Measurements from ENCODE around the gene ZC3H8. TPM values are rescaled to one million over a fixed set of nuclear protein-coding genes. Genes with fewer than 3 reads are reported as not detected.
"Not testable (repeated sequence)": the region's sequence is repeated elsewhere in the genome, so short reads cannot be mapped to it uniquely, and the experiment has no call there.

The ZC3H8 gene
- total RNA-seq, 2 donors from 2014 or later = 14.1 to 34.7 TPM

DNA sequence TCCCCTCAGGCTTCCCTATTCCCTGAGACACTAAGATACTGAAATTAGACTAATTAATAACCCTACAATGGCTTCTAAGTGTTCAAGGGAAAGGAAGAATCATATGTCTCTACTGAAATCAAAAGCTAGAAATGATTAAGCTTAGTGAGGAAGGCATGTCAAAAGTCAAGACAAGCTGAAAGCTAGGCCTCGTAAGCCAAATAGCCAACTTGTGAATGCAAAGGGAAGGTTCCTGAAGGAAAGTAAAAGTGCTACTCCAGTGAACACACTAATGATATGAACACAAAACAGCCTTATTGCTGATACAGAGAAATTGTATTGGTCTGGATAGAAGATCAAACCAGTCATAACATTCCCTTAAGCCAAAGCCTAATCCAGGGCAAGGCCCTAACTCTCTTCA is 10.0 kb downstream of the ZC3H8 start:
- Mint-ChIP-seq H3K36me3 (no peaks in the 10 kb centered on the region), H3K27ac (no peak overlapping the region), H3K27me3 (no peaks in the 10 kb centered on the region), H3K9me3 (no peaks in the 10 kb centered on the region), H3K4me1 (ENCODE audit: low read depth in 2 of 2) (no peaks in the 10 kb centered on the region), H3K4me3 (no peak overlapping the region)
- no peak for ATAC-seq
- no peak for DNase-seq (ENCODE audit: low spot score)

DNA sequence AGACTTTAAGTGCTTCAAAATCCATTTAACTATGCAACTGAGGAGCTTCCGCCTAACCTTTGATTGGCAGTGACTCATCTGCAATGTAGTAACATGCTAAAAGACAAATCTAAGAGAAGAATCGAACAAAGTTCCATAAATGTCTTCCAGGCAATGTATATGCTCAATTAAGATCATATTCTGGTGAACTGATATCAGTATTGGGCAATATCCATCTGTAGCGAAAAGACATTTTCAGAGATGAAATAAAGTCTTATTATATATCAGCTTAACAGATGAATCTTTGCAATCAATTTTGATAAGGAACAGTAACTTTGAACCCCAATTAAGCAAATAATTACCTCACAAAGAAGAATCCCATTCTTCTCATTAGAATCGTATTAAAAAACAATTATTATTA is 11.6 kb downstream of the ZC3H8 start:
- H3K9me3 Mint-ChIP-seq = no peaks in the 10 kb centered on the region
- H3K27ac Mint-ChIP-seq = no peak overlapping the region
- DNase-seq (ENCODE audit: low spot score) (no peak), ATAC-seq (no peak)
- no peak overlapping the region for H3K4me3 Mint-ChIP-seq
- no peaks in the 10 kb centered on the region for H3K4me1 Mint-ChIP-seq (ENCODE audit: low read depth in 2 of 2)
- H3K27me3 Mint-ChIP-seq = no peaks in the 10 kb centered on the region
- no peaks in the 10 kb centered on the region for H3K36me3 Mint-ChIP-seq

DNA sequence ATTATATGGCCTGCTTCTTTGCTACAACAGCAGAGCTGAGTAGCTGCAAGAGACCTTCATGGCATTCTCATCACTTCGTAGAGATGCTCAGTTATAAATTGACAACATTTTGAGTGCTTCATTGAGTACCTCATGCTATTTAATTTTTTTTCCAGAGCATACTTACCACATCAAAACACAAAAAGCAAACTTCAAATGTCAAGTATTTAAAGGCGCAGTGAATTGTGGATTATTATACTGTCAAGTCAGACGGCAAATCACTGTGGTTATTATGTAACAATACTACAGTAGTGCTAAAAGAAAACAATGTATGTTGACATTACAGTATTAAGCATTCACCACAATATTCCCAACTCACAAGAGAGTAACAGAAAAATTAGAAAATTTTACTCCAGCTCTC is 12.5 kb downstream of the ZC3H8 start:
- DNase-seq (ENCODE audit: low spot score) = no peak
- H3K4me1 Mint-ChIP-seq (ENCODE audit: low read depth in 2 of 2) = no peaks in the 10 kb centered on the region
- no peaks in the 10 kb centered on the region for H3K36me3 Mint-ChIP-seq
- H3K27ac Mint-ChIP-seq = no peak overlapping the region
- H3K4me3 Mint-ChIP-seq = no peak overlapping the region
- H3K9me3 Mint-ChIP-seq = no peaks in the 10 kb centered on the region
- no peaks in the 10 kb centered on the region for H3K27me3 Mint-ChIP-seq
- no peak for ATAC-seq

DNA sequence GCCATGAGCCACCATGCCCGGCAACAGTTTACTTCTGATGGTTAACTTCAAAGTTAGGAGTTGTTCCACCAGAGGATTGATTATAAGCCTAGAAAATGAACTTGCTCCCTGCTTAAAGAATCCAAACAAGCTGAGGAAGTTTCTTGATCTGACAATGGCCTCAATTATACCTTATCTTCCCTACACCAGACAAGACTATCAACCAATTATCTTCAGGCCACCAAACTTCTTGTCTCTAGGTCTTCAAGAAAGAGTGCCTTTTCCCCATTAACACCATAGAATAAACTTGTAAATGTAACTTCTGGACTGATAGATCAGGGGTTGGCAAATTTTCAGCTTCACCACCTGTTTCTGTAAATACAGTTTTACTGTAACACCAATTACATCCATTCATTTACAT is 15.0 kb downstream of the ZC3H8 start:
- Mint-ChIP-seq H3K36me3 (no peaks in the 10 kb centered on the region), H3K4me3 (no peak overlapping the region), H3K27ac (no peak overlapping the region), H3K9me3 (no peaks in the 10 kb centered on the region), H3K27me3 (no peaks in the 10 kb centered on the region), H3K4me1 (ENCODE audit: low read depth in 2 of 2) (no peaks in the 10 kb centered on the region)
- DNase-seq (ENCODE audit: low spot score) (no peak), ATAC-seq (no peak)

DNA sequence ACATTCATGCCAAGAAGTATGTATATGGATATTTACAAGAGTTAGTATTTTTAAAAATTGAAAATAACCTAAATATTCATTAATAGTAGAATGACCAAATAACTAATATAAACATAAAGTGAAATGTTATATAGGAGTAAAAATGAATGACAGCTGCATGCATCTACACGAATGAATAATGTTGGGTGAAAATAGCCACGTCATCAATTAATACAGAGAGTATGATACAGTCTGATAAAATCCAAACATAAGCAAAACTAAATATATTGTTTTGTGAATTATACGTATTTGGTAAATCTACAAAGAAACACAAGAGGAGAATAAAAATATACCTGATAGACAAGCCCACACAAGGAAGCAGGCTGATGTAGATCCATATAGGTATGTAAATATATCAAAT is 24.5 kb downstream of the ZC3H8 start:
- DNase-seq (ENCODE audit: low spot score) = no peak
- no peak overlapping the region for H3K4me3 Mint-ChIP-seq
- ATAC-seq = no peak
- H3K27ac Mint-ChIP-seq = no peak overlapping the region
- H3K27me3 Mint-ChIP-seq = no peaks in the 10 kb centered on the region
- peaks cover 6% of the 10 kb centered on the region for H3K36me3 Mint-ChIP-seq
- H3K9me3 Mint-ChIP-seq = no peaks in the 10 kb centered on the region
- no peaks in the 10 kb centered on the region for H3K4me1 Mint-ChIP-seq (ENCODE audit: low read depth in 2 of 2)

DNA sequence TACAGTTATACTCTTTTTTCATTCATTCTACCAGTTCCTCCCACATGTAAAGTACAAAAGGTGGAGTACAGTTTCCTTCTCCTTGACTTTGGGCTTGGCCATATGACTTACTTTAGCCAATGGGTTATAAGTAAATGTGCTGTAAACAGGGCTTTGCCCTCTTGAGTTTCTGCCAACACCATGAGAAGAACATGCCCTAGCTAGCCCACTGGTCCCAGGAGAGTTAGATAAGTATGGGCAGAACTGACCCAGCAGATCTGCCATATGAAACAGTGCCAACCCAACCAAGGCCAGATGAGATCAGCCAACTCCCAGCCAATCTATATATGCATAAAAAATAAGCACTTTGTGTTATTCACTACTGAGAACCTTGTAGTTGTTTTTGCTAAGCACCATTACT is 25.5 kb downstream of the ZC3H8 start:
- DNase-seq (ENCODE audit: low spot score) (no peak), ATAC-seq (no peak)
- H3K36me3 Mint-ChIP-seq = peaks cover 6% of the 10 kb centered on the region
- no peak overlapping the region for H3K4me3 Mint-ChIP-seq
- no peaks in the 10 kb centered on the region for H3K4me1 Mint-ChIP-seq (ENCODE audit: low read depth in 2 of 2)
- H3K9me3 Mint-ChIP-seq = no peaks in the 10 kb centered on the region
- H3K27me3 Mint-ChIP-seq = no peaks in the 10 kb centered on the region
- no peak overlapping the region for H3K27ac Mint-ChIP-seq

DNA sequence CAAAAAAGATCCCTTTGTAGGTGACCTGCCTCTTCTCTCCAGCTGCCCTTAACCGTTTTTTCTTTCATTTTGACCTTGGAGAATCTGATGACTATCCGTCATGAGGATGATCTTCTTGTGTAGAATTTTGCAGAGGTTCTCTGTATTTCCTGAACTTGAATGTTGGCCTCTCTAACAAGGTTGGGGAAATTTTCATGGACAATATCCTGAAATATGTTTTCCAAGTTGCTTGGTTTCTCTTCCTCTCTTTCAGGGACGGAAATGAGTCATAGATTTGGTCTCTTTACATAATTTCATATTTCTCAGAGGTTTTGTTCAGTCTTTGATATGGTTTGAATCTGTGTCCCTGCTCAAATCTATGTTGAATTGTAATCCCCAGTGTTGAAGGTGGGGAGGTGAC is 34.0 kb downstream of the ZC3H8 start:
- H3K4me3 Mint-ChIP-seq = no peak overlapping the region
- H3K27ac Mint-ChIP-seq = no peak overlapping the region
- H3K4me1 Mint-ChIP-seq (ENCODE audit: low read depth in 2 of 2) = no peaks in the 10 kb centered on the region
- peaks cover 28% of the 10 kb centered on the region for H3K36me3 Mint-ChIP-seq
- peaks cover 4% of the 10 kb centered on the region for H3K9me3 Mint-ChIP-seq
- no peak for DNase-seq (ENCODE audit: low spot score)
- ATAC-seq = no peak
- no peaks in the 10 kb centered on the region for H3K27me3 Mint-ChIP-seq

DNA sequence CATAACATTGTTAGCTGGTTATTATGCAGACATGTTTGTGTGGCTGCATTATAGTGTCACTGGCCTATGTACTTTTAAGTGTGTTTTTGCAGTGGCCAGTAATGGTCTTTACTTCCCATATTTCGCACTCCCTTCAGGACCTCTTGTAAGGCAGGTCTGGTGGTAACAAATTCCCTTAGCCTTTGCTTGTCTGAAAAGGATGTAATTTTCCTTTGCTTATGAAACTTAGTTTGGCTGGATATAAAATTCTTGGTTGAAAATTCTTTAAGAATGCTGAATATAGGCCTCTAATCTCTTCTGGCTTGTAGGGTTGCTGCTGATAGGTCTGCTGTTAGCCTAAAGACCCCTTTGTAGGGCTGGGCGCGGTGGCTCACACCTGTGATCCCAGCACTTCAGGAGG is 34.7 kb downstream of the ZC3H8 start:
- no peak overlapping the region for H3K4me3 Mint-ChIP-seq
- H3K9me3 Mint-ChIP-seq = peaks cover 4% of the 10 kb centered on the region
- DNase-seq (ENCODE audit: low spot score) (no peak), ATAC-seq (no peak)
- H3K36me3 Mint-ChIP-seq = peaks cover 29% of the 10 kb centered on the region
- H3K27me3 Mint-ChIP-seq = no peaks in the 10 kb centered on the region
- no peak overlapping the region for H3K27ac Mint-ChIP-seq
- H3K4me1 Mint-ChIP-seq (ENCODE audit: low read depth in 2 of 2) = no peaks in the 10 kb centered on the region

DNA sequence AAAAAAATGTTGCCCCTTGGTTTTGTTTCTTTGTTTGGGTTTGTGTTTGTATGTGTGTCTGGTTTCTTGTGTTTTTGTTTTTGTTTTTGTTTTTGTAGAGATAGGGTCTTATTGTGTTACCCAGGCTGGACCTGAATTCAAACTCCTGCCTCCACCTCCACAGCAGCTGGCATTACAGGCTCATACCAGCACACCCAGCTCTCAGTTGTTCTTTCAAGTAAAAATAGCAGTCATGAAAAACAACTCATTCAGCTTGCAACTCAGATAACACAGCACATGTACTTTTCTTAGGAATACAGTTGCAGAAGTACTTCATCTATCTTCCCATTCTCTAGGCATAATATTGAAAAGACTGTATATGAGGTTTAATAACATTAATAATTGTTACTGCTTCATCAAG is 37.0 kb downstream of the ZC3H8 start:
- H3K9me3 Mint-ChIP-seq = peaks cover 4% of the 10 kb centered on the region
- H3K4me1 Mint-ChIP-seq (ENCODE audit: low read depth in 2 of 2) = no peaks in the 10 kb centered on the region
- peaks cover 29% of the 10 kb centered on the region for H3K36me3 Mint-ChIP-seq
- no peak overlapping the region for H3K4me3 Mint-ChIP-seq
- DNase-seq (ENCODE audit: low spot score) = no peak
- no peaks in the 10 kb centered on the region for H3K27me3 Mint-ChIP-seq
- no peak overlapping the region for H3K27ac Mint-ChIP-seq
- no peak for ATAC-seq

DNA sequence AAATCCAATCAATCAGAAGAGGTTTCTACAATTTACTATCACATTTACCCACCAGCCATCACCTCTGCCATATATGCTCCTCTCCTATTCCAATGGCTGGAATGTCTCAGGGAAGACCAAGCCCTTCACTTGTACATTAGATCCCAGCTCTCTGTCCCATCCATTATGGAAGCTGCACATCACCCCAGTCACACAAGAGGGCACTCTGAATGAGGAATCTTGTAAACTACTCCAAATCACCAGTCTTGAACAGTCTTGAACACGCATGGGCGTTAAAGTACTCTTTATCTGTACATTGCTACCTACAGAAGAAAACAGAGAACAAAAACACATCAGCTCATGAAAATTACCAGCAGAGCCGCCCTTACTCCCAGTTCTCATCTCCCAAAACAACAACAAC is 38.7 kb downstream of the ZC3H8 start:
- peaks cover 14% of the 10 kb centered on the region for H3K36me3 Mint-ChIP-seq
- DNase-seq (ENCODE audit: low spot score) (no peak), ATAC-seq (no peak)
- no peaks in the 10 kb centered on the region for H3K4me1 Mint-ChIP-seq (ENCODE audit: low read depth in 2 of 2)
- no peaks in the 10 kb centered on the region for H3K9me3 Mint-ChIP-seq
- no peak overlapping the region for H3K4me3 Mint-ChIP-seq
- H3K27me3 Mint-ChIP-seq = no peaks in the 10 kb centered on the region
- no peak overlapping the region for H3K27ac Mint-ChIP-seq

DNA sequence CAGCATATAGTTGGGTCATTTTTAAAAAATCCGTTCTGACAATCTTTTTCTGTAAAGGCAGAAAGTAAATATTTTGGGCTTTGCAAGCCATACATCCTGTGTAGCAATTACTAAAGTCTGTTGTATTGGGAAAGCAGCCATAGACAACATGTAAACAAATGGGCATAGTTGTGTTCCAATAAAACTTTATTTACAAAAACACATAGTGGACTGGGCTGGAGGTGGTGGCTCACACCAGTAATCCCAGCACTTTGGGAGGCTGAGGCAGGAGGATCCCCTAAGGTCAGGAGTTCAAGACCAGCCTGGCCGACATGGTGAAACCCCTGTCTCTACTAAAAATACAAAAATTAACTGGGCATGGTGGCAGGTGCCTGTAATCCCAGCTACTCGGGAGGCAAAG is 46.9 kb downstream of the ZC3H8 start:
- H3K36me3 Mint-ChIP-seq = peaks cover 18% of the 10 kb centered on the region
- not testable (repeated sequence) for DNase-seq (ENCODE audit: low spot score); H3K9me3 Mint-ChIP-seq; ATAC-seq; H3K4me1 Mint-ChIP-seq (ENCODE audit: low read depth in 2 of 2); H3K27me3 Mint-ChIP-seq; H3K4me3 Mint-ChIP-seq; H3K27ac Mint-ChIP-seq

DNA sequence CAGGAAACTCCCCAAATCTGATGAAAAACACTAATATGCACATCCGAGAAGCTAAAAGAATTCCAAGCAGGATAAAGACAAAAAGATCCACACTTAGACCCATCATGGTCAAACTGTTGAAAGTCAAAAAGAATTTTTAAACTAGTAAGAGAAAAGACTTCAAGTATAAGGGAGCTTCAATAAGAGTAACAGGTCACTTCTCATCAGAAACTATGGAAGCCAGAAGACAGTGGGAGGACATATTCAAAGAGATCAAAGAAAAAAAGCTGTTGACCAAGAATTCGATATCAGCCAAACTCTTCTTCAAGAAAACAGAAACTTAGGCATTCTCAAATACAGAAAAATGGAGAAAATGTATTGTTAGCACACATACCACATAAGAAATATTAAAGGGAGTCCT is 50.4 kb downstream of the ZC3H8 start:
- Mint-ChIP-seq H3K36me3 (peaks cover 22% of the 10 kb centered on the region), H3K27ac (no peak overlapping the region), H3K27me3 (peaks cover 4 to 7% of the 10 kb centered on the region in 2 donors), H3K4me1 (ENCODE audit: low read depth in 2 of 2) (no peaks in the 10 kb centered on the region), H3K9me3 (peaks cover 4% of the 10 kb centered on the region), H3K4me3 (no peak overlapping the region)
- DNase-seq (ENCODE audit: low spot score) = no peak
- no peak for ATAC-seq

DNA sequence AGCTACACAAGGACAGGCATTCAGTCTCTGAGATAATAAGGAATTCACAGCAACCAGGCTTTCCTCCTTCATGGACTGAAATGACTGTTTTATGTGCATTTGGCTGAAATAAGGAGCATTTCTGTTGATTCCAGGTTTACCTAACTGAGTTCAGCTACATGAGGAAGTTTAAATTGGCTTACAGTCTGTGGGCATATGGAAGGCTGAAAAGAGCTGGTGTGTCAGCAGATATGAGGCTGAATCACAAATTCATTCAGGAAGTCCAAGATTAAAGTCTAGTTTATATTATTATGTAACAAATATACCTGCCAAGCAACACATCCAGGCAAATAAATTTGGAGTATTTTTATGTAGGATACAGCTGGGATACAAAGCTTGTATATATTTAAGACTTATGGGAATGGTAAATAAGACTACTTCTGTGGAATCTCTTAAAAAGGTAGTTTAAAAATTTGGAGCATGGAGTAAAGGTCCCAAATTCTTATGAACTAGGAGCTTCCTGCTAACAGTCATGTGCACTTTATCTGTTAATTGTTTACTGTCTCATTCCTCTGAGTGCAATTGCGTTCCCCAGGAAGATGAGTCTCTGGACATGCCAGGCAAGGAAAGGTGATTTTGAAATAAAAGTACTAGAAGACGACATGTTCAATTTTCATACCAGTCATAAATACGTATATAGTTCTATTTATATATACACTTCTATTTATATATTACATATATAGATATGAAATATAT is 53.0 kb downstream of the ZC3H8 start:
- peaks cover 5 to 7% of the 10 kb centered on the region in 2 donors for H3K27me3 Mint-ChIP-seq
- peaks cover 22% of the 10 kb centered on the region for H3K36me3 Mint-ChIP-seq
- no peak overlapping the region for H3K27ac Mint-ChIP-seq
- DNase-seq (ENCODE audit: low spot score) = no peak
- no peak for ATAC-seq
- H3K9me3 Mint-ChIP-seq = peaks cover 4% of the 10 kb centered on the region
- no peaks in the 10 kb centered on the region for H3K4me1 Mint-ChIP-seq (ENCODE audit: low read depth in 2 of 2)
- no peak overlapping the region for H3K4me3 Mint-ChIP-seq

DNA sequence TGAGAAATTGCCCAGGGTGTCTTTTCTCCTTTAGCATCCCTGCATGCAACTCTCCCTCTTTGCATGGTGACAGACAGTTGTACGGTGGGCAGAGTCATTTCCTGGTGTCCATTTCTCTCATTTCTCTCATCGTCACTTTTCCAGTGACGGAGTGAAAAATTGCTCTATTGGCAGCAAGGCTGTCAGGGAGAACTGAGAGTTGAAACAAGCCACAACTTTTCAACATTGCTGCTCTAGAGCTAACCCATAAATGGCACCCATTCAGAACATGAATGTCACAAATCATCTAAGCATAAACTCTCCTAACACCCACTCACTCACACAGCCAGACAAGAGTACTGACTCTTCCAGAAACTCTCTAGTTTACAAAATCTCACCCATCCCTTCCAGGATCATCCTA is 55.7 kb downstream of the ZC3H8 start:
- Mint-ChIP-seq H3K36me3 (peaks cover 16% of the 10 kb centered on the region), H3K4me3 (no peak overlapping the region), H3K9me3 (peaks cover 1% of the 10 kb centered on the region), H3K4me1 (ENCODE audit: low read depth in 2 of 2) (no peaks in the 10 kb centered on the region), H3K27ac (no peak overlapping the region), H3K27me3 (peaks cover 0 to 5% of the 10 kb centered on the region in 2 donors)
- DNase-seq (ENCODE audit: low spot score) (no peak), ATAC-seq (no peak)

DNA sequence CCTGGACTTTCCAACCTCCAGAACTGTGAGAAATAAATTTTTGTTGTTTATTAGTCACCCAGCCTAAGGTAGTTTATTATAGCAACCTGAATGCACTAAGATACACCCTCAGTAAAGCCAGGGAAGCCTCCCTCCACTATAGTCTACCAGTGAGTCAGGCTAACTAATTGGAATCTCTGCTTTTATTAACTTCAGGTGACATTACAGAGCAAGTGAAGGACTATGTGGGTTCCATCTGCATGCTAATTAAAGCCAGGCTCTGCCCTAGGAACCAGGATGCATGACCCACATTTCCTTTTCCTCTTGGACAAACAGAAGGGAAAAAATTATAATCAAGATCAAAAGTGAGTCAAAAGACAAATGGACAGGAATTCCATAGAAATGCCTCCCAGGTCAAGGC is 56.1 kb downstream of the ZC3H8 start:
- Mint-ChIP-seq H3K27me3 (peaks cover 0 to 5% of the 10 kb centered on the region in 2 donors), H3K9me3 (no peaks in the 10 kb centered on the region), H3K4me1 (ENCODE audit: low read depth in 2 of 2) (no peaks in the 10 kb centered on the region), H3K4me3 (no peak overlapping the region), H3K27ac (no peak overlapping the region), H3K36me3 (peaks cover 12% of the 10 kb centered on the region)
- ATAC-seq (no peak), DNase-seq (ENCODE audit: low spot score) (no peak)

All from natural killer cell treated with Interleukin-12 subunit alpha and Interleukin-12 subunit beta and Interleukin-15 and Interleukin-18, amount 100 ng/mL, for 72 hours (primary cell).